HG03135 (cell line): ENCODE results near the gene CLDN3.
"Not testable (repeated sequence)": the region's sequence is repeated elsewhere in the genome, so short reads cannot be mapped to it uniquely, and the experiment has no call there.

ENCODE experiments used
- ATAC-seq: cut with Tn5 transposase; IDR thresholded peaks from one replicate; pipeline ENCODE4 v1.9.1; 2021; ENCODE audit warnings: mild to moderate bottlenecking, moderate library complexity; ENCODE audit not compliant: unreplicated experiment

Gene CLDN3

GRCh38 chr7:73738220-73738611 is 31.9 kb downstream of the CLDN3 start:
- peak; percentile 15 for ATAC-seq

- no peak for ATAC-seq
Measured at GRCh38 chr7:73737491-73738219, 32.4 kb downstream of the CLDN3 start.

GRCh38 chr7:73736885-73737284 is 33.2 kb downstream of the CLDN3 start:
- no peak for ATAC-seq

GRCh38 chr7:73735528-73735905 is 34.6 kb downstream of the CLDN3 start:
- ATAC-seq, result no peak

- ATAC-seq, result peak; percentile 44
Measured at GRCh38 chr7:73734619-73735527, 35.2 kb downstream of the CLDN3 start.

GRCh38 chr7:73732397-73732796 is 37.7 kb downstream of the CLDN3 start:
- ATAC-seq, result no peak

GRCh38 chr7:73730485-73730884 is 39.6 kb downstream of the CLDN3 start:
- ATAC-seq, result no peak

GRCh38 chr7:73728551-73728950 is 41.5 kb downstream of the CLDN3 start:
- no peak for ATAC-seq

GRCh38 chr7:73727952-73728351 is 42.1 kb downstream of the CLDN3 start:
- ATAC-seq, result no peak

GRCh38 chr7:73726083-73726466 is 44.0 kb downstream of the CLDN3 start:
- ATAC-seq, result peak; percentile 24

GRCh38 chr7:73723813-73724212 is 46.3 kb downstream of the CLDN3 start:
- no peak for ATAC-seq

GRCh38 chr7:73722785-73723184 is 47.3 kb downstream of the CLDN3 start:
- ATAC-seq, result no peak

GRCh38 chr7:73722182-73722581 is 47.9 kb downstream of the CLDN3 start:
- ATAC-seq, result not testable (repeated sequence)

GRCh38 chr7:73721377-73721817 is 48.7 kb downstream of the CLDN3 start:
- ATAC-seq, result no peak

- not testable (repeated sequence) for ATAC-seq
Measured at GRCh38 chr7:73720443-73720842, 49.6 kb downstream of the CLDN3 start.

- ATAC-seq, result peak; percentile 14
Measured at GRCh38 chr7:73719806-73720169, 50.3 kb downstream of the CLDN3 start.
